Measurements from ENCODE around the gene PYCARD. TPM values are rescaled to one million over a fixed set of nuclear protein-coding genes. Genes with fewer than 3 reads are reported as not detected.
"Not testable (repeated sequence)": the region's sequence is repeated elsewhere in the genome, so short reads cannot be mapped to it uniquely, and the experiment has no call there.

The PYCARD gene
- polyA plus RNA-seq, 5 donors, result 12.7 to 27.8 (median 14.0) TPM

DNA sequence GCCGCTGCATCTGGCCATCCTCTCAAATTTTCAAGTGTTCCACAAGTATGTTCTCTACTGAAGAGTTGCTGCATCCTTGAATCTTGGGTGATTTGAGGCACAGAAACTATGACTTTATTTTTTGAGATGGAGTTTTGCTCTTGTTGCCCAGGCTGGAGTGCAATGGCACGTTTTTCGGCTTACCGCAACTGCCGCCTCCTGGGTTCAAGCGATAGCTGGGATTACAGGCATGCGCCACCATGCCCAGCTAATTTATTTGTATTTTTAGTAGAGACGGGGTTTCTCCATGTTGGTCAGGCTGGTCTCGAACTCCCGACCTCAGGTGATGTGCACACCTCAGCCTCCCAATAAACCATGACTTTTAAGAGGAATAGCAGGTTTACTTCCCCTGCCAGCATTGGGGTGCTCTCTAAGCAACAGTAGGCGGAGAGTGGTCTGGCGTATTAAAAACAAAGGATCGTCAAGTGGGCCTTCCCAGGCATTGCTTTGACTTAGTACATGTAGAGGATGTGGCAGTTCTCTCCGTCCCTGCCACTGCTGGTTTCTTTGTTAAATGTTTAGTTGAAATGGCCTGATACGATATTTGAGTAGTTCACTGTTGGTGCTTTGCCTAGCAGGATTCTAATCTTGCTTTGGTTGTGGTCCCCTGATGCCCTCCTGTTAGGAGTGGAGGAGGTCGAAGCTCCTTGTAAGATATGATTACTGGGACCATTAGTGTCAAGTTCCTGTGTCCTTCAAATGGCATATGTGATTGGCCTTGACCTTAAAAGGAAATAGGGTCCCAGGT lies 9.5 kb downstream of the PYCARD start:
- DNase-seq, result no peak

DNA sequence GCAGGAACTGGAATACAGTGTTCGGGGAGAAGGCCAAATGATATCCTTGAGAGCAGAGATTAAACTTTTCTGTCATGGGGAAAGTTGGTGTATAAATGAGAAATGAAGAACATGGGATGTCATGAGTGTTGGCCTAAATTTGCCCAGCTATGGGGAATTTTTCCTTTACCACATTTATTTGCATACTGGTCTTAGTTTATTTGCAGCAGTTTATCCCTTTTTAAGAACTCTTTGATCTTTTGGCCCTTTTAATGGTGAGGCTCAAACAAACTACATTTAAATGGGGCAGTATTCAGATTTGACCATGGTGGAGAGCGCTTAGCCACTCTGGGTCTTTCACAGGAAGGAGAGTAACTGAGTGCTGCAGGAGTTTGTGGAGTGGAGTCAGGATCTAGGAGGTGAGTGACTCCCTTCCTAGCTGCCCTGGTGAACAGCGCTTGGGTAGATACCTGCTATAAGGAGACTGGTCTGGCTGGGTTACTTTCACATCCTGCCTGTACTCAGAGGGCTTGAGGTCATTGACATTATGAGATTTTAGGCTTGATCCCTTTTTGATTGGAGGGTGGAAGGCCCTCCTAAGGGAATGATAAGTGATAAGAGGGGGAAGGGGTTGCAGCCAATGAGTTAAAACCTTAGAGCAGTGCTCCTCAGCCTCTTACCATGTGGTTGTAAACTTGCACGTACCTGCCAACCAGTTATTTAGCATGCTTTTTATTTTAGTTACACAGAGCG lies 10.7 kb downstream of the PYCARD start:
- DNase-seq, result no peak

DNA sequence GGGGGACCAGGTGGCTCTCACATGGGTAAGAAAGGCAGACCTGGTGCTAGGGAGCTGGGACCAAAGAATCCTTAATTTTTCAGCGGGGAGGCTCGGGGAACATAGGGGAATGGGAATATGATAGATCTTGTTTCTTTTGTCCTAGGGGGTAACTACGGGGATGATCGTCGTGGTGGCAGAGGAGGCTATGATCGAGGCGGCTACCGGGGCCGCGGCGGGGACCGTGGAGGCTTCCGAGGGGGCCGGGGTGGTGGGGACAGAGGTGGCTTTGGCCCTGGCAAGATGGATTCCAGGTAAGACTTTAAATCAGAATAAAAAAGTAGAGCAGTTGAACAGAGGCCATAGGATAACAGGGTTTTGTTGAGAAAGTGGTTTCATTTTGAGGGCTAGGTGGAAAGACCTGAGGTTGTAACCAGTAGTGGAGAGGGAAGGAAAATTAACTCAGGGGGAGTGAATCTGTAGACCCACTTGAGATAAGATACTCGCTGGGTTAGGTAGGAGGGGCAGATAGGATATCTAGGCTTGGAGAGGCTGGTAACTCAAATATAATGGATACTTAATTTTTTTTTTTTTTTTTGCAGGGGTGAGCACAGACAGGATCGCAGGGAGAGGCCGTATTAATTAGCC lies 11.6 kb downstream of the PYCARD start:
- DNase-seq, result no peak

DNA sequence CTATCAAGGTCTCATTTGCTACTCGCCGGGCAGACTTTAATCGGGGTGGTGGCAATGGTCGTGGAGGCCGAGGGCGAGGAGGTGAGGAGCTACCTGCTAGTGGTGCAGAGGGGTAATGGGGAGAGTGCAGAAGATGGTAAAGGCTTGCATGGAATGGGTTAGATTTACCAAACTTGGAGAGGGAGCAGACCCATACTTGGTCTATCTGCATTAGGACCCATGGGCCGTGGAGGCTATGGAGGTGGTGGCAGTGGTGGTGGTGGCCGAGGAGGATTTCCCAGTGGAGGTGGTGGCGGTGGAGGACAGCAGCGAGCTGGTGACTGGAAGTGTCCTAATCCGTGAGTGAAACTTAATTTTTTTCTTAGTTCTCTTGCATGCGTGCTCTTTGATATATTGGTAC lies 12.5 kb downstream of the PYCARD start:
- DNase-seq, result no peak

DNA sequence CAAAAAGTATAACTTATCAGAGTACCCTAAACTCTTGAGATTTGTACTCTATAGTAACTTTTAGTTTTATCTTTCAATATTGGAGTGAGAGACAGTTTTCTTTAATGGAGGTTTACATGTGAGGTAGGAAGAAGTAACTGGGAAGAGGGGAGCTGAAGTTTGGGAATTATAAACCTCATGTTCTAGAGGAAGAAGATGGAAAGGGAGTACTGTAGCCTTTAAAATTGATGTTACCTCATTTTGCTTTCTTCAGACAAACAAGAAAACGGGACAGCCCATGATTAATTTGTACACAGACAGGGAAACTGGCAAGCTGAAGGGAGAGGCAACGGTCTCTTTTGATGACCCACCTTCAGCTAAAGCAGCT lies 13.2 kb downstream of the PYCARD start:
- DNase-seq, result no peak

DNA sequence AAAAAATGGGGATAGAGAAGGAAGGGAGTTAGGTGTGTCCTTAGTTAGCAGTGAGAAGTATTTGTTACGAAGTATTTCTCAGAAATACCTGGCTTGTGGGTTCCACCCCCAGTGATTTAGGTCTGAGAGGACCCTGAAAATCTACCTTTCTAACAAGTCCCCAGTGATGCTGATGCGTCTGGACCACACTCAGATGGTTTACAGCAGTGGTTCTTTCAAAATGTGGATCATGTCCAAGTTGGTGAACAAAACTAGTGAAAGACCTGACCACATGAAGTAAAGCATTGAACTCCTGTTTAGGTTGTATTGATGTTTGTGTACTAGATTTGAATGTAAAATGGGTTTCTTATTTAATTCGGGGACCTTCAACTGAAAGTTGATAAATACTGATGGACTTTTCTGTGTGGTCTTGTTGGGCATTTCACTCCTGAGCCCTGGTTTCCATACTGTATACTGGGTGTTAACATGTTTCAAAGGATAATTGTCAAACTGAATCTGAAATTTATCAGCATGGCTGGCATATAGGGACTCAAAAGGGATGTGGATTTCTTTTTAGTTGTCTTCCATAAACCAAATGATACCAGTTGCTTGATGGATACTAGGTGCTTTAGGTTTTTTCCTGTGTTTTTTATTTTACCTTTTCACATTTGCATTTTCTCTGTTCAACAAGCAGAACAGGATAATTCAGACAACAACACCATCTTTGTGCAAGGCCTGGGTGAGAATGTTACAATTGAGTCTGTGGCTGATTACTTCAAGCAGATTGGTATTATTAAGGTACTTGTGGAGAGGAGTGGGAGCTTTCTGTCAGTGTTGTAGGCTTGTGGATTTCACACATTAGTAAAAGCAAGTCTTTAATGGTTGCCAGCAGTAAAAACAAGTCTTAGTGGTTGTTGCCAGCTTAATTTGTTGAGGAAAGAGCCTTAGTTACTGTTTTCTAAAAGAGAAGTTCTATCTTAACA lies 13.8 kb downstream of the PYCARD start:
- no peak for DNase-seq

DNA sequence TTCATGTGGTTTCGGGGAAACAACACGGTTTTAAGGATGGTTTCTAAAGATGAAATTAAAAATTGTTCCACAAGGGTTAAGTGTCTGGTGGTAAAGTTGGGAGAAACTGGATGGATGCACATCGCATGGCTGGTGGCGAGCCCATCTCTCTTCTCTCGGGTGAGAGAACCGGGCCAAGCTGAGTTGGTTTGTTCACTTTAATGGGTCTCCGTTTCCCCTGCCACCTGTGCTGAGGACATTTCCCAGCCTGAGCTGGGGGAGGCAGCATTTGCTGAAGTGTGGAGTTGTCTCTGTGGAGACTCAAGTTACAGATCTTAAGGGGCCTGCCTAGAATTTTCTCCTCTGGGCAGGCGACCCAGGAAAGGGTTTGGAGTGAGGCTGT lies 14.8 kb downstream of the PYCARD start:
- DNase-seq, result no peak

DNA sequence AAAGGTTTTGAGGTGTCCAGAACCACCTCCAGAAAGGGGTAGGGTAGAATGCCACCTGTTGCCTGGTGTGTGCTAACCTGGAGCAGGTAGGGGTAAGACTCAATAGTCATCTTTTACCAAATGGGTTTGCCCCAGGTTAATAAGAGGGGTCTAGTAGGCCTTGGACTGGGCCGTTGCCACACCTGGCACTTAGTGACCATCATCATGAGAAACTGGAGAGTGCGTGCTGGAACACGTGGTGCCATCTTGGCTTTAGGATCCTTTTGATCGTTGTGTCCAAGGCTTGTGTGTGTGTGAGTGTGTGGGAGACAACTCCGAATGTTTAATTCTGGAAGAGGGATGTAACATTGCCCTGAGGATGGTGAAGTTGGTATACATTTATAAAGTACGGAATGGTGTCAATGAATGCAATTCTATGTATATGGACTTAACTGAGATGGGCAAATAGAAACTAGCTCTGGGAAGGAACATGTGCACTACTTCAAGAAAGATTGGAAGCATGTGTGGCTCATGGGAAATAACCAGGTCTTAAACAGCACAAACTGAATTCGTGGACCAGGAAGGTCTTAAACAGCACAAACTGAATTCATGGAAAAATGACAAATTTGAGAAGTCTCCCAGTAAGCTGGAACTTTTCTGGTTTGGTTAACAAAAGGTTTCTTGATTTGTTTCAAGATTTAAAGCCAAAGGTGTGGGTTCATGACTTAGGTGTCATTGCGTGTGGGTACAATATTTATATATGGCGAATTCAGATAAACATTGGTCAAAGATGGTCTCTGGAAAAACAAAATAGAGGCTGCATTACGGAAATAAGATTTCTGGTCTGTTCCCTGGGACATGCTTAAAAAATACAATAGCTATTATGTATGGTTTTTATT lies 15.4 kb downstream of the PYCARD start:
- DNase-seq, result no peak

DNA sequence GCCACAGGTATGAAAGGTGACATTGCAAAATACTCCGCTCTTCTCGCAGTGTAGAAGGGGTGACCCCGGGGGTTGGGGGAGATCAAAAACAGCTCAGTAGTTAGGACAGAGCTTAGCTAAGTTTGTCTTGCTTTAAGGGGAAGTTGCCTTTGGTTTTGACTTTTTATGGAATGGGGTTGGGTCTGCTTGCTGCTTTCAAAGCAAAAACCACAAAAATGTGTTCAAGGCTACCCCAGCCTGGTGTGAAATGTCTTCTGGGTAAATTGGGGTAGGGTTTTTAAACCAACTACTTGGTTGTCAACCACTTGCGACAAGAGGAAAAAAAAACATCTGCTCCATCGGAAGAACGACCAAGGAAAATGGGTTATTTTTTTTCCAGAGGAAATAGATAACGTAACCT lies 16.4 kb downstream of the PYCARD start:
- no peak for DNase-seq

DNA sequence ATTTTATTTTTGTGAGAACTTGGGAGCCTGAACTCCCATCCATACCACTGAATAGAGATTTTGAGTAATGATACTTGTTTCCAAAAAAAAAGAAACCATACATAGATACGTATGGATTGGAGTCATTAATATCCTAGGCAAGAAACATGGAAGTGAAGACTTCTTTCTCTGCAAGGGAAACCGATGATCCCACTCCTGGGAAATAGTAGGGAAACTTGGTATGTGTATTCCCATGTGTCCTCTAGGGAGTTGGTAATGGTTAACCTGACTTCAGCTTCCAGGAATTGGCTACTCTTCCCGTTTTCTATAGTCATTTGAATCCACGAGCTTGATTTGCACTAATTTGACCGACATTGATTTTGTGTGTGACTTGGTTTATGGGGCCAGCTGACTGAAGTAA lies 17.2 kb downstream of the PYCARD start:
- no peak for DNase-seq

DNA sequence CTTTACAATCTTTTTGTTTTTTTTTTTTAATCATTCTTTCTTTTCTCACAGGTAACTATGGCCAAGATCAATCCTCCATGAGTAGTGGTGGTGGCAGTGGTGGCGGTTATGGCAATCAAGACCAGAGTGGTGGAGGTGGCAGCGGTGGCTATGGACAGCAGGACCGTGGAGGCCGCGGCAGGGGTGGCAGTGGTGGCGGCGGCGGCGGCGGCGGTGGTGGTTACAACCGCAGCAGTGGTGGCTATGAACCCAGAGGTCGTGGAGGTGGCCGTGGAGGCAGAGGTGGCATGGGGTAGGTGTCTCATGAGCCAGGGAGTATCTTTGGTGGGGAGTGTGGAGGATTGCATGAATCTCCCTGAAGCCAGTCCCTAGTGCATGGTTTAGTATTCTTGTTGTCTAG lies 17.7 kb downstream of the PYCARD start:
- no peak for DNase-seq

DNA sequence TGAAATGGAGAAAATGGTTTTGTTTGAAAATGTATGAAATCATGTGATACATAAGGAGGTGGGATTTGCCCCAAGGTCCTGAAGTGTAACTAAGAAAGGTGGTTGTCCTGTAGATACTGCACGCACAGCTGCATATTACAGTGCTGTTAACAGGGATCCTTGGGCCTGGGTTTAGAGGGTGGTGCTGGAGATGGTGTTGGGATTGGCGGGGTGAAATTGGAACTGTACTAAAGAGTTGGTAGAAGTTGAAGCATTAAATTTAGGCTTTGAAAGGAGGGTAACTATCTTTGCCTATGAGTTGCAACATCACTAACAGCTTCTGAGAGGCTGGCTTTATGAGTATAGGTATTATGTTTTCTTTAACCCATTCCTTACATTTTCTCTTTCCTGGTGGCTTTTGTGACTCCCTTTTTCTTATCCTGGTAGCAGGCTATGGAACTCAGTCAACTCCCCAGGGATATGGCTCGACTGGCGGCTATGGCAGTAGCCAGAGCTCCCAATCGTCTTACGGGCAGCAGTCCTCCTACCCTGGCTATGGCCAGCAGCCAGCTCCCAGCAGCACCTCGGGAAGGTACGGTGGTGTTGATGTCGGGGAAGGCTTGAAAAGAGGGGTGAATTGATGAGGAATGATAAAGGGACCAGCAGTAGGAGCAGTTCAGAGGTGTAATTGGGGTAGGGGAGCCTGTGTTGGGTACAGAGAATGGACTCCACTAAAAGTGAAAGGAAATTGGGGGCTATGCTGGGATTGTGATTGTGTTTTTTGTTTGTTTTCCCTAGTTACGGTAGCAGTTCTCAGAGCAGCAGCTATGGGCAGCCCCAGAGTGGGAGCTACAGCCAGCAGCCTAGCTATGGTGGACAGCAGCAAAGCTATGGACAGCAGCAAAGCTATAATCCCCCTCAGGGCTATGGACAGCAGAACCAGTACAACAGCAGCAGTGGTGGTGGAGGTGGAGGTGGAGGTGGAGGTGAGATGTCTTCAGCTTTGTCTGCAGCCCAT lies 18.8 kb downstream of the PYCARD start:
- DNase-seq, result no peak

DNA sequence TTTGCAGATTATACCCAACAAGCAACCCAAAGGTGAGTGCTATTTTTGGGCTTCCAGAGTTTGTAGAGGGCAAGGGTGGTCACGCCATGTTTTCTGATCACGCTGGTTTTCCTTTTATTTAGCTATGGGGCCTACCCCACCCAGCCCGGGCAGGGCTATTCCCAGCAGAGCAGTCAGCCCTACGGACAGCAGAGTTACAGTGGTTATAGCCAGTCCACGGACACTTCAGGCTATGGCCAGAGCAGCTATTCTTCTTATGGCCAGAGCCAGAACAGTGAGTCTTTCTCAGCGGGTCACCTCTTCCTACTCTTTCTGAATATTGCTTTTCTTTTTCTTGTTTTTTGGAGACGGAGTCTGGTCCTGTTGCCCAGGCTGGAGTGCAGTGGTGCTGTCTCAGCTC lies 20.2 kb downstream of the PYCARD start:
- DNase-seq, result no peak

DNA sequence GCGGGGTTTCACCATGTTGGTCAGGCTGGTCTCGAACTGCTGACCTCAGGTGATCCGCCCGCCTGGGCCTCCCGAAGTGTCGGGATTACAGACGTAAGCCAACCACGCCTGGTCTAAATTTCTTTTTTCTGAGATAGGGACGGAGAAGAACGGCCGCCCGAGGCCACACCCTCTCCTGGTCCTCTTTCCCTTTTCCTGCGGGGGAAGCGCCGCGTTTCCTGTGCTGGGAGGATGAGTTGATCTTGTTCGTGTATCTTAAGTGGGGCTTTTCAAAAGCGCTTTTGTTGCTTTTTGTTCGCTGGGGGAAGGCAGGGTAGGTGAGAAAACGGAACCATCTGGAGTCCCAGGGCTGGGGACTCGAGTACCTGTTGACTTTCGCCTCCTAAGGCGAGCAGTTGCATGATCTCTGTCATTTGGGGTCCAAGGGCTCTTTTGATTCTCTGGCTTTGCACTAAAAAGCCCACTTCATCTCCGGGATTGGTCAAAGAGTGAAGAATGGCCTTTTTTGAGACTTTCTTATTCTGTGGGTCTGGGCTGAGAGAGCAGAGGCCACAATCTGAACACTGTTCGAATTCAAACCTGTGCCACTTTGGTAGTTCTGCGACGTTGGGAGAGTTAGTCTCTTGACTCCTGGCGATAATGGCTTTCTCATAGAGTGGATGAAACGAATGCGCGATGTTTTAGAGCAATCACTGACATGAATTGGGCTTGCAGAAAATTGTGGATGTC lies 21.3 kb downstream of the PYCARD start:
- DNase-seq, result no peak

DNA sequence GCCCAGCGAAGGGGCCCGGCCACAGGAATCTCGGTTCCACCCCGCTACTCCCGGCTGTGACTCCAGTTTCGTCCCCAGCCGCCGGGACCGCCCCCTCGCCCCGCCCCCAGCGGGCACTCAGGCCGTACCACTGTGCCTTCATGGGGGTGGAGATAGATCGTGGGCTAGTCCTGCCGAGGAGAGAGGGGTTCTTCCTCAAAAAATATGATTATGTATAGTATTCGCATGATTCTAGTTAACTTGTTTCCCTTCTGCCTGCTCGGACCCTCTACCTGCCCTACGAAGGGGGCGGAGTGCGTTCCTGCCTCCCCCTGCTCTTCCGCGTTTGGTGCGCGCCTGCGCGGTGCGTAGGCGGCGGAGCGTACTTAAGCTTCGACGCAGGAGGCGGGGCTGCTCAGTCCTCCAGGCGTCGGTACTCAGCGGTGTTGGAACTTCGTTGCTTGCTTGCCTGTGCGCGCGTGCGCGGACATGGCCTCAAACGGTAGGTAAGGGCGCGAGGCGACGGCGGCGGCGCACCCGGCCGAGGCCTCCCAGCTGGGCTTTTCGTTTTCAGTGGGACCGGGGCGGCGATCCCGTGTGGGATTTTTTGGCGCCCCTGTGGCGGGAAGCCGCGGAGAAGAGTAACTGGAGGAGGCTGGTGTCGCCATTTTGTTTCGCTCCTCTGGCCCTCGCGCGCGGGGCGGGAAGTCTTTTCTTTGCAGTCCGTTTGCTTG lies 22.7 kb downstream of the PYCARD start, which contains the start of gene FUS:
Gene FUS, plus strand, starts transcription at position 393 of the 713 bp plus-strand sequence. Its CDS starts 76 bp downstream, at position 469.
- peak; percentile 96 to 97 for DNase-seq

DNA sequence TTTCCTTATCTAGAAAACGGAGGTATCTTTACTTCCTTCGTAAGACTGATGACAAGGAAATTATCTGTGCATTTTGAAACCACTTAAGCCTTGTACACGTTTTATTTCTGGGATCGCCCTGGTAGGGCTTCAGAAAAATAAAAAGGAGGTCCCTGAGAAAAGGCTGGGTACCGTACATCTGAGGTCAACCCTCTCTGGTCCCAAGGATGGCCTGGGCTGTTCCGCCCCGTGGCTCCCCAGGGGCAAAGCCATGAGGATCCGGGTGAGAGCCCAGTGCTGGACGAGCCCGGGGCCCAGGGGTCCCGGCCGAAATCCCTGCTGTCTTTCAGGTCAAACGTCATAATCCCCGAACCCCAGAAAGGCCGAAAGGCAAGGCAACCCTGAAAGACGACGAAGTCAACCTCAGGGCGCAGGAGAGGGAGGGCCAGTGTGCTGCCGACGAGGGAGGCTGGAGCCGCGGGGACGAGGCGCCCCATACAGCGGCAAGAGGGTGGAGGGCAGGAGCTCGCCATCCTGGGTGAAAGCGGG lies 23.3 kb downstream of the PYCARD start:
- DNase-seq, result no peak

DNA sequence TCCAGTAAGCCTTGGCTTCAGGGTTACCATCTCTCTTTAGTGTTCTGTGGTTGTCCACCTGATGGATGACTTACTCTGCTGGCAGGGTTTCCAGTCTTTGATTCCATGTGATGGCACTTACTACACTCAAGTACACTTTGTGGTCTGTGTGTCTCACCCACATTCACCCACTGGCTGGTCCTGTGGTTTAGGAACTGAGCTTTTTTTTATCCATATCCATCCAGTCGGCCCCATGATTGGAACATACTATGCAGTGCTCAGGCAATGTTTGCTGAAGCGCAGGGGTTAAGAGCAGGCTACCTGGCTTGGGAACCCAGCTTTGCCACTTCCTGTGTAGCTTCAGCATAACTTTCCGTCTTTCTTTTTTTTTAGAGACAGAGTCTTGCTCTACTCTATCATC lies 25.4 kb downstream of the PYCARD start:
- no peak for DNase-seq

DNA sequence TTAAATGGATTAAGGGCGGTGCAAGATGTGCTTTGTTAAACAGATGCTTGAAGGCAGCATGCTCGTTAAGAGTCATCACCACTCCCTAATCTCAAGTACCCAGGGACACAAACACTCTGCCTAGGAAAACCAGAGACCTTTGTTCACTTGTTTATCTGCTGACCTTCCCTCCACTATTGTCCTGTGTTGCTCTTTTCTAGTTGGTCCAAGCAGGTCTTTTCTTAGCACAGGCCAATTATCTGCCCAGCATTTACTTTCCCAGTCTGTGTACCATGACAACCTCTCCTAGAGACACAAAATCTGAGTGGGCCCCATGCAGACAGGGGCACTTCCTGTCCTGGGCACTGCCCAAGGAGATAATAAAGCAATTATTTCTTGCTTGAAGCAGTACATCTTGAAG lies 32.5 kb downstream of the PYCARD start:
- DNase-seq, result not testable (repeated sequence)

Data from right lung (tissue), 5 donors.